ENCODE data around the gene GABBR1.

Gene GABBR1

DNA sequence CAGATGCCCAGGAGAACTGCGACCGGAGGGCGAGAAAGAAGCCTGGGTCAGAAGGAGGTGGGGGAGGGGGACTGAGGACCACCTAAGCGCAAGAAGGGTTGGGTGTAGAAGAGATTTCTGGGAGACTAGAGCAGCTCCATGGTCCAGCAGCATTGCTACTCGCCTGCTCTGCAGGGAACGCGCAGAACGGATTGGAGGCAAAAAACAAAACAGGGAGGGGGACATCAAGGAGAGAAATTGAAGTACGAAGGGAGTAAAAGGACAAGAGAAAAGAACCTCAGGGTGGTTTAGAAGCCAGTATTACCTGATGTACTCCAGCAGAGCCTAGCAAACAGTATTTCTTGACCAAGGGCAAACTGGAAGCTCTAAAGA is 537 bp upstream of the GABBR1 start:
- H3K4me3 ChIP-seq (ENCODE audit: severe bottlenecking): peak overlapping the region; percentile 44
- ATAC-seq (ENCODE audit: low read depth) (peak; percentile 5), DNase-seq (ENCODE audit: low spot score) (no peak)
- TF ChIP-seq, protein P1, sequence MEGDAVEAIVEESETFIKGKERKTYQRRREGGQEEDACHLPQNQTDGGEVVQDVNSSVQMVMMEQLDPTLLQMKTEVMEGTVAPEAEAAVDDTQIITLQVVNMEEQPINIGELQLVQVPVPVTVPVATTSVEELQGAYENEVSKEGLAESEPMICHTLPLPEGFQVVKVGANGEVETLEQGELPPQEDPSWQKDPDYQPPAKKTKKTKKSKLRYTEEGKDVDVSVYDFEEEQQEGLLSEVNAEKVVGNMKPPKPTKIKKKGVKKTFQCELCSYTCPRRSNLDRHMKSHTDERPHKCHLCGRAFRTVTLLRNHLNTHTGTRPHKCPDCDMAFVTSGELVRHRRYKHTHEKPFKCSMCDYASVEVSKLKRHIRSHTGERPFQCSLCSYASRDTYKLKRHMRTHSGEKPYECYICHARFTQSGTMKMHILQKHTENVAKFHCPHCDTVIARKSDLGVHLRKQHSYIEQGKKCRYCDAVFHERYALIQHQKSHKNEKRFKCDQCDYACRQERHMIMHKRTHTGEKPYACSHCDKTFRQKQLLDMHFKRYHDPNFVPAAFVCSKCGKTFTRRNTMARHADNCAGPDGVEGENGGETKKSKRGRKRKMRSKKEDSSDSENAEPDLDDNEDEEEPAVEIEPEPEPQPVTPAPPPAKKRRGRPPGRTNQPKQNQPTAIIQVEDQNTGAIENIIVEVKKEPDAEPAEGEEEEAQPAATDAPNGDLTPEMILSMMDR (IDR thresholded peaks at IDR 0.05; ENCODE audit: poor library complexity, severe bottlenecking): no peak
- H3K36me3 ChIP-seq (ENCODE audit: low read depth): no peaks in the 10 kb centered on the region
- H3K27me3 ChIP-seq (ENCODE audit: insufficient read depth, poor library complexity, severe bottlenecking): no peaks in the 10 kb centered on the region
- peak overlapping the region; percentile 41 for H3K27ac ChIP-seq (ENCODE audit: poor library complexity, severe bottlenecking)
- peaks cover 3% of the 10 kb centered on the region for H3K4me1 ChIP-seq (ENCODE audit: insufficient read depth, poor library complexity, severe bottlenecking)
- no peaks in the 10 kb centered on the region for H3K9me3 ChIP-seq (ENCODE audit: severe bottlenecking)

DNA sequence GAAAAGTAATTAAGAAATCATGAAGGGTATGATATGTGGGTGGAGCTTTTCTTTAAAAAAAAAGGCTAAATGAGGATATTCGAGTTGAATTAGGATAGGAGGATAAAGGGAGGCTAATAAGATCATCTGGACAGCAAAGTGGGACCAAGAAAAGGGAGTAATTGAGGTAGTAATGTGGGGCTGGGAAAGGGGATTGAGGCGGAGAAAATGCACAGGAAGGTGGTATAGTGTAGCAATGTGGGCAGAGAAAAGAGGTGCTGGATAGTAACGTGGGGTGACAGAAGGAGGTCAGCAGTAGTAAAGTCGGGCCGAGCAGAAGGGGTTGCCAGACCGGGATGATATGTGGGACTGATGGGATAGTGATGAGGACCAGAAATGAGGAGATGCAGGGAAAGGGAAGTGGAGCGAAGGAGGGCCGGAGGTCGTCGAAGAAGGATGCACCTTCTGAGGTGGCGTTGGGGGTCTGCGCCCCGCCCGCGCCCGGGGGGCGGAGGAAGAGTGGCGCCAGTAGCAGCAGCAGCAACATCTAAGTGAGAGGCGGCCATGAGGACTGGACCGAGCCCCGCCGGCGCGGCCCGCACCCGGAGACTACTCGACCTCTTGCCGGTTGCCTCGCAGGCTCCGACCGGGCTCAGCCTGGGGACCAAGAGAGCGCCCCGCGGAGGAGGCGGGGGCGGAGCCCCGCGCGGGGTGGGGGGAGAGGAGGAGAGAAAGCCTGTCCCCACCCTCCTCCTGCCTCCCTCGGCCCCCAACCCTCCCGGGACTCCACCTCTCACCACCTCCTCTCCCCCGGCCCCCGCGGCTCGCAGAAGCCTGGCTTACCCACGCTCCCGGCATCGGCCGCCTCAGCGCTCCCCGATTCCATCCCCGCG is 887 bp downstream of the GABBR1 start:
- Histone ChIP-seq H3K4me3 (ENCODE audit: severe bottlenecking) (peak overlapping the region; percentile 44), H3K36me3 (ENCODE audit: low read depth) (no peaks in the 10 kb centered on the region), H3K4me1 (ENCODE audit: insufficient read depth, poor library complexity, severe bottlenecking) (peaks cover 3% of the 10 kb centered on the region), H3K27me3 (ENCODE audit: insufficient read depth, poor library complexity, severe bottlenecking) (no peaks in the 10 kb centered on the region), H3K27ac (ENCODE audit: poor library complexity, severe bottlenecking) (peak overlapping the region; percentile 41), H3K9me3 (ENCODE audit: severe bottlenecking) (no peaks in the 10 kb centered on the region)
- TF ChIP-seq, protein P1 (IDR thresholded peaks at IDR 0.05; ENCODE audit: poor library complexity, severe bottlenecking): no peak
- peak; percentile 72 for DNase-seq (ENCODE audit: low spot score)
- peak; percentile 42 for ATAC-seq (ENCODE audit: low read depth)

DNA sequence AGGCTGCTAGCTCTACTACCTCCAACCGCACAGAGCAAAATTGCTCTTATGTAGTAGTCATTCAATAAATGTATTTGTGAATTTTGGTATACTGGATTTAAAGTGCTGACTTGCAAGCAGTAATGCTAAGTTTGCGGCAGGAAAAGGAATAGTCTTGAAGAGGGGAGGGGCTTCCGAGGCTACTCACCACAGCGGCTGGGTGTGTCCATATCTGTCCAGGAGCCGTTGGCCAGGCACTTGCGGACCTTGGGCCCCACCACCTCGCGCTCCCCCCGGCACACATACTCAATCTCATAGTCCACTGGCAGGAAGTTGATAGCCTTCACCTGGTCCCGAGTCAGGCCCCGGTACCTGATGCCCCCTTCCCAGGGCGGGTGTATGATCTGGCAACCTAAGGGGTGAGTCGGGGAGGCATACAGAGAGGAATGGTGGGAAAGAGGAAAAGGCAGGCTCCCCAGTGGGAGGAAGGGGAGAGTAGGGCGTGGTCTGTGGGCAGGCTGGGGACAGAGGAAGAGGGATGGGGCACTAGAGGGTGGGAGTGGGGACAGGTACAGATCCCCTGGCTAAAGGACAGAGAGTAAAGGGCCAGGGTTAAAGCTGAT is 1.7 kb downstream of the GABBR1 start:
- no peak for ATAC-seq (ENCODE audit: low read depth)
- Histone ChIP-seq H3K4me3 (ENCODE audit: severe bottlenecking) (no peak overlapping the region), H3K9me3 (ENCODE audit: severe bottlenecking) (no peaks in the 10 kb centered on the region), H3K4me1 (ENCODE audit: insufficient read depth, poor library complexity, severe bottlenecking) (peaks cover 3% of the 10 kb centered on the region), H3K27me3 (ENCODE audit: insufficient read depth, poor library complexity, severe bottlenecking) (no peaks in the 10 kb centered on the region), H3K36me3 (ENCODE audit: low read depth) (no peaks in the 10 kb centered on the region), H3K27ac (ENCODE audit: poor library complexity, severe bottlenecking) (no peak overlapping the region)
- TF ChIP-seq, protein P1 (IDR thresholded peaks at IDR 0.05; ENCODE audit: poor library complexity, severe bottlenecking): no peak
- no peak for DNase-seq (ENCODE audit: low spot score)

DNA sequence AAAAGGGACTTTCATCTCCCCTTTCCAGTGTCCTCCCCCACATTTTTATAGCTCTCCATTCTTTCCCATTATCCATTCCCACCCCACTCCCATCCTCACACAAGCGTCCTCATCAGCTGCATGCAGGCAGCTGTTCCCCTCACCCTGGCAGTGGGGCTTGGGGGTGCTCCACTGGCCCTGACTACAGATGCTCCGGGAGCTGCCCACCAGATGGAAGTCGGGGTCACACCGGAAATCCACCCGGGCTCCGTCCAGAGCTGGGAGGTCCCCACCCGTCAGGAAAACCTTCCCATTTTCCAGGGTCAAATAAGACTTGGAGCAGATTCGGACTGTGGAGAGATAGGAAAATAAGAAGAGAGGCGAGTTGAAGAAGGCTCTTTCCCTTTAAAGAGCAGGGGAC is 2.7 kb downstream of the GABBR1 start:
- Histone ChIP-seq H3K36me3 (ENCODE audit: low read depth) (no peaks in the 10 kb centered on the region), H3K9me3 (ENCODE audit: severe bottlenecking) (no peaks in the 10 kb centered on the region), H3K27me3 (ENCODE audit: insufficient read depth, poor library complexity, severe bottlenecking) (no peaks in the 10 kb centered on the region), H3K4me3 (ENCODE audit: severe bottlenecking) (no peak overlapping the region), H3K27ac (ENCODE audit: poor library complexity, severe bottlenecking) (no peak overlapping the region), H3K4me1 (ENCODE audit: insufficient read depth, poor library complexity, severe bottlenecking) (peaks cover 3% of the 10 kb centered on the region)
- DNase-seq (ENCODE audit: low spot score) (no peak), ATAC-seq (ENCODE audit: low read depth) (no peak)
- TF ChIP-seq, protein P1 (IDR thresholded peaks at IDR 0.05; ENCODE audit: poor library complexity, severe bottlenecking): no peak

DNA sequence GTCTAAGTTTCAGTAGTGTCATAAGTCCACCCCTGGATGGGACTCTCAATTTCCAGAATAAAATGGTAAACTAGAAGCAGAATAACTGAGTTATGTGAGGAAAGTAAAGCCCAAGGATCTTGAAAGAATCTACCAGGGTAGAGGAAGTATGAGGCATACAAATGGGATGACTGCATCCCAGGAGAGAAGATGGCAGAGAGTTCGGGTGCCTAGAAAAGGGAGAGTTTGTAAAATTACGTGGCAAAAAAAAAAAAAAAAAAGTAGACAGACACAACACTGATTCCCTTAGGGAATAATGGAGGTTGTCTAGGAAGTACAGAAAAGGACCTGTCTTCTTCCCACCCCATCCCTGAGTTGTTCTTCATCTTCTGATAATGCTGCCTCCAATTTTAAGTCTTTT is 3.4 kb downstream of the GABBR1 start:
- Histone ChIP-seq H3K4me3 (ENCODE audit: severe bottlenecking) (no peak overlapping the region), H3K4me1 (ENCODE audit: insufficient read depth, poor library complexity, severe bottlenecking) (peaks cover 3% of the 10 kb centered on the region), H3K27me3 (ENCODE audit: insufficient read depth, poor library complexity, severe bottlenecking) (no peaks in the 10 kb centered on the region), H3K27ac (ENCODE audit: poor library complexity, severe bottlenecking) (no peak overlapping the region), H3K9me3 (ENCODE audit: severe bottlenecking) (no peaks in the 10 kb centered on the region), H3K36me3 (ENCODE audit: low read depth) (no peaks in the 10 kb centered on the region)
- TF ChIP-seq, protein P1 (IDR thresholded peaks at IDR 0.05; ENCODE audit: poor library complexity, severe bottlenecking): no peak
- ATAC-seq (ENCODE audit: low read depth) (no peak), DNase-seq (ENCODE audit: low spot score) (no peak)
